NCI-H2227 (cell line): Measurements from ENCODE around the gene WASL.
A peak's percentile ranks its signal among the peaks of the same experiment; 100 is the strongest.
"Not testable (repeated sequence)": the region's sequence is repeated elsewhere in the genome, so short reads cannot be mapped to it uniquely, and the experiment has no call there.

Experiments
- DNase-seq: peaks from one replicate; lab custom pipeline; 2025; ENCODE audit not compliant: unreplicated experiment; lab: John Stamatoyannopoulos, UW

WASL gene

GRCh38 chr7:123748734-123749536 is at the start of gene WASL:
Gene WASL (minus strand): TSS chr7:123749003. CDS start chr7:123748734, 269 bp downstream.
- peak; percentile 97 for DNase-seq

GRCh38 chr7:123797673-123798531 is 49.1 kb upstream of the WASL start:
- peak; percentile 58 for DNase-seq

- no peak for DNase-seq
Observed at GRCh38 chr7:123796568-123796967, 47.8 kb upstream of the WASL start.

- DNase-seq = no peak
Observed at GRCh38 chr7:123795917-123796316, 47.1 kb upstream of the WASL start.

GRCh38 chr7:123795116-123795515 is 46.3 kb upstream of the WASL start:
- DNase-seq = not testable (repeated sequence)

- DNase-seq = no peak
Observed at GRCh38 chr7:123792547-123792946, 43.7 kb upstream of the WASL start.

- DNase-seq = no peak
Observed at GRCh38 chr7:123791001-123791400, 42.2 kb upstream of the WASL start.

GRCh38 chr7:123789817-123790216 is 41.0 kb upstream of the WASL start:
- DNase-seq = no peak

GRCh38 chr7:123789206-123789784 is 40.5 kb upstream of the WASL start:
- DNase-seq = peak; percentile 74

GRCh38 chr7:123788584-123788983 is 39.8 kb upstream of the WASL start:
- no peak for DNase-seq

GRCh38 chr7:123787220-123788007 is 38.6 kb upstream of the WASL start:
- DNase-seq = no peak

- no peak for DNase-seq
Observed at GRCh38 chr7:123784263-123784662, 35.5 kb upstream of the WASL start.

- no peak for DNase-seq
Observed at GRCh38 chr7:123783820-123784219, 35.0 kb upstream of the WASL start.

- no peak for DNase-seq
Observed at GRCh38 chr7:123782071-123782798, 33.4 kb upstream of the WASL start.

GRCh38 chr7:123780472-123780871 is 31.7 kb upstream of the WASL start:
- not testable (repeated sequence) for DNase-seq

GRCh38 chr7:123774496-123774895 is 25.7 kb upstream of the WASL start:
- no peak for DNase-seq

GRCh38 chr7:123773481-123773880 is 24.7 kb upstream of the WASL start:
- DNase-seq = no peak

- no peak for DNase-seq
Observed at GRCh38 chr7:123772652-123773051, 23.8 kb upstream of the WASL start.

- no peak for DNase-seq
Observed at GRCh38 chr7:123771846-123772245, 23.0 kb upstream of the WASL start.

GRCh38 chr7:123771256-123771655 is 22.5 kb upstream of the WASL start:
- no peak for DNase-seq
